ENCODE measurements around the gene THBS2. TPM values are rescaled to one million over a fixed set of nuclear protein-coding genes. Genes with fewer than 3 reads are reported as not detected.
A peak's percentile ranks its signal among the peaks of the same experiment; 100 is the strongest.

Gene THBS2
- total RNA-seq, 1 donor from 2014 or later = 135 TPM

- FAIRE-seq (no peak), DNase-seq (ENCODE audit: low read depth) (no peak)
- H3K9me3 Mint-ChIP-seq (ENCODE audit: unreplicated experiment) = peaks cover 3% of the 10 kb centered on the region
- Histone ChIP-seq H3K4me3 (ENCODE audit: insufficient read depth, low read depth, low read length) (no peak overlapping the region), H4K20me1 (ENCODE audit: insufficient read depth, low read length) (peaks cover 54% of the 10 kb centered on the region), H2AFZ (ENCODE audit: low read depth, low read length) (no peak overlapping the region), H3K36me3 (ENCODE audit: insufficient read depth, low read length) (peaks cover 24% of the 10 kb centered on the region), H3K27ac (ENCODE audit: low read depth, low read length) (no peak overlapping the region), H3K79me2 (ENCODE audit: insufficient read depth, low read length) (peaks cover 34% of the 10 kb centered on the region), H3K9ac (ENCODE audit: low read length) (no peak overlapping the region), H3K4me2 (ENCODE audit: low read length) (no peak overlapping the region), H3K27me3 (ENCODE audit: insufficient read depth, low read length) (no peaks in the 10 kb centered on the region), H3K4me1 (ENCODE audit: insufficient read depth, low read length) (peaks cover 18% of the 10 kb centered on the region), H3K9me3 (ENCODE audit: insufficient read depth, low read depth, low read length) (no peaks in the 10 kb centered on the region)
- TF ChIP-seq, protein P1, sequence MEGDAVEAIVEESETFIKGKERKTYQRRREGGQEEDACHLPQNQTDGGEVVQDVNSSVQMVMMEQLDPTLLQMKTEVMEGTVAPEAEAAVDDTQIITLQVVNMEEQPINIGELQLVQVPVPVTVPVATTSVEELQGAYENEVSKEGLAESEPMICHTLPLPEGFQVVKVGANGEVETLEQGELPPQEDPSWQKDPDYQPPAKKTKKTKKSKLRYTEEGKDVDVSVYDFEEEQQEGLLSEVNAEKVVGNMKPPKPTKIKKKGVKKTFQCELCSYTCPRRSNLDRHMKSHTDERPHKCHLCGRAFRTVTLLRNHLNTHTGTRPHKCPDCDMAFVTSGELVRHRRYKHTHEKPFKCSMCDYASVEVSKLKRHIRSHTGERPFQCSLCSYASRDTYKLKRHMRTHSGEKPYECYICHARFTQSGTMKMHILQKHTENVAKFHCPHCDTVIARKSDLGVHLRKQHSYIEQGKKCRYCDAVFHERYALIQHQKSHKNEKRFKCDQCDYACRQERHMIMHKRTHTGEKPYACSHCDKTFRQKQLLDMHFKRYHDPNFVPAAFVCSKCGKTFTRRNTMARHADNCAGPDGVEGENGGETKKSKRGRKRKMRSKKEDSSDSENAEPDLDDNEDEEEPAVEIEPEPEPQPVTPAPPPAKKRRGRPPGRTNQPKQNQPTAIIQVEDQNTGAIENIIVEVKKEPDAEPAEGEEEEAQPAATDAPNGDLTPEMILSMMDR (IDR thresholded peaks at IDR 0.05; ENCODE audit: insufficient read depth, low read depth, low read length) = no peak
- no peak for TF ChIP-seq EZH2 (IDR thresholded peaks at IDR 0.05; ENCODE audit: insufficient read depth, low read length)
- no peak overlapping the region for H3K4me3 Mint-ChIP-seq (ENCODE audit: unreplicated experiment)
- peaks cover 4% of the 10 kb centered on the region for H3K27me3 Mint-ChIP-seq (ENCODE audit: low read depth, unreplicated experiment)
- peaks cover 34% of the 10 kb centered on the region for H3K36me3 Mint-ChIP-seq (ENCODE audit: low read depth, unreplicated experiment)
- no peak overlapping the region for H3K27ac Mint-ChIP-seq (ENCODE audit: unreplicated experiment)
- H3K4me1 Mint-ChIP-seq (ENCODE audit: low read depth, unreplicated experiment) = peaks cover 11% of the 10 kb centered on the region
Measured at GRCh38 chr6:169249057-169249456, 4.6 kb downstream of the THBS2 start.

DNA sequence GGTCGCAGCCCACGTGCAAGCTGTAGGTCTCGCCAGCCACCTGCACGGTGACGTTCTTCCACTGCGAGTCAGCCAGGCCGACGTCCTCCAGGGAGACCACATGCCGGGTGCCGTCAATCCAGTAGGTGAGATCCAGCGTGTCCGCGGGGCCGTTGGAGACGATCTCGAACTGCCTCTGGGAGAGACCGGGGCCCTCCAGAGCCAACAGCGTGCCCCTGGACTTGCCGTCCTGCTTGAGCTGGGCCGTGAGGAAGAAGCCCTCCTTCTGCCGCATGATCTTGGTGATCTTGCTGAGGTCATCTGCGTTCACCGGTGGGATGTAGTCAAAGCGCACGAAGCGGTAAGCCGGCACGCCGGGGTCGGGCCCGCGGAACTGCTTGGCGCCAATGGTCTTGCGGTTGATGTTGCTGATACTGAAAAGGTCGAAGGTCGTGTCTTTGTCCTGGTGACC, 5.1 kb downstream of the THBS2 start:
- no peak for FAIRE-seq

DNA sequence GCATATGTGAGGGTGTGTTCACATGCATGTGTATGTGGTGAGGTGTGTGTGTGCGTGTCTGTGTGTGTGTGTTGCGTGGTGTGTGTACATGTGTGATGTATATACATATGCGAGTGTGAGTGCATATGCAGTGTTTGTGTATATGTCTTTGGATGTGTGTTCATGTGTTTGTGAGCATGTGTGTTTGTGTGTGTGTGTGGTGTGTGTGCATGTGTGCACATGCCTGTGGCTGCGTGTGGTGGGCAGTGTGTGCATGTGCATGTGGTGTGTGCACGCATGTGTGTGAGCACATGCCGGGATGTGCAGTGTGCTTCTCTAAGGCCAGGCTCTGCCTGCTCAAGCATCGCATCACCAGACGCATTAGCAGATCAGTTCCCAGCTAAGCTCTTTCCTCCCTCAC, 5.7 kb downstream of the THBS2 start:
- no peak overlapping the region for H3K27ac Mint-ChIP-seq (ENCODE audit: unreplicated experiment)
- no peak overlapping the region for H3K4me3 Mint-ChIP-seq (ENCODE audit: unreplicated experiment)
- FAIRE-seq = no peak
- peaks cover 11% of the 10 kb centered on the region for H3K4me1 Mint-ChIP-seq (ENCODE audit: low read depth, unreplicated experiment)
- H4K20me1 ChIP-seq (ENCODE audit: insufficient read depth, low read length) = peaks cover 58% of the 10 kb centered on the region
- no peaks in the 10 kb centered on the region for H3K9me3 ChIP-seq (ENCODE audit: insufficient read depth, low read depth, low read length)
- H3K36me3 ChIP-seq (ENCODE audit: insufficient read depth, low read length) = peaks cover 28% of the 10 kb centered on the region
- H3K9me3 Mint-ChIP-seq (ENCODE audit: unreplicated experiment) = peaks cover 3% of the 10 kb centered on the region
- peak; percentile 26 for DNase-seq (ENCODE audit: low read depth)
- TF ChIP-seq, protein P1 (IDR thresholded peaks at IDR 0.05; ENCODE audit: insufficient read depth, low read depth, low read length) = no peak
- no peak for TF ChIP-seq EZH2 (IDR thresholded peaks at IDR 0.05; ENCODE audit: insufficient read depth, low read length)
- no peak overlapping the region for H3K9ac ChIP-seq (ENCODE audit: low read length)
- H3K36me3 Mint-ChIP-seq (ENCODE audit: low read depth, unreplicated experiment) = peaks cover 34% of the 10 kb centered on the region
- H3K27me3 Mint-ChIP-seq (ENCODE audit: low read depth, unreplicated experiment) = peaks cover 4% of the 10 kb centered on the region
- H3K79me2 ChIP-seq (ENCODE audit: insufficient read depth, low read length) = peaks cover 33% of the 10 kb centered on the region
- H2AFZ ChIP-seq (ENCODE audit: low read depth, low read length) = no peak overlapping the region
- no peak overlapping the region for H3K4me2 ChIP-seq (ENCODE audit: low read length)
- H3K27me3 ChIP-seq (ENCODE audit: insufficient read depth, low read length) = no peaks in the 10 kb centered on the region
- no peak overlapping the region for H3K4me3 ChIP-seq (ENCODE audit: insufficient read depth, low read depth, low read length)
- H3K4me1 ChIP-seq (ENCODE audit: insufficient read depth, low read length) = peaks cover 12% of the 10 kb centered on the region
- no peak overlapping the region for H3K27ac ChIP-seq (ENCODE audit: low read depth, low read length)

More for the DNA sequence above, 5.1 kb downstream of the THBS2 start:
- DNase-seq (ENCODE audit: low read depth) = no peak
- Mint-ChIP-seq H3K4me3 (ENCODE audit: unreplicated experiment) (no peak overlapping the region), H3K36me3 (ENCODE audit: low read depth, unreplicated experiment) (peaks cover 34% of the 10 kb centered on the region), H3K27me3 (ENCODE audit: low read depth, unreplicated experiment) (peaks cover 4% of the 10 kb centered on the region), H3K27ac (ENCODE audit: unreplicated experiment) (no peak overlapping the region), H3K4me1 (ENCODE audit: low read depth, unreplicated experiment) (peaks cover 11% of the 10 kb centered on the region), H3K9me3 (ENCODE audit: unreplicated experiment) (peaks cover 3% of the 10 kb centered on the region)
- Histone ChIP-seq H3K4me3 (ENCODE audit: insufficient read depth, low read depth, low read length) (no peak overlapping the region), H3K27me3 (ENCODE audit: insufficient read depth, low read length) (no peaks in the 10 kb centered on the region), H3K79me2 (ENCODE audit: insufficient read depth, low read length) (peaks cover 34% of the 10 kb centered on the region), H3K4me2 (ENCODE audit: low read length) (no peak overlapping the region), H4K20me1 (ENCODE audit: insufficient read depth, low read length) (peaks cover 54% of the 10 kb centered on the region), H3K9me3 (ENCODE audit: insufficient read depth, low read depth, low read length) (no peaks in the 10 kb centered on the region), H3K36me3 (ENCODE audit: insufficient read depth, low read length) (peaks cover 28% of the 10 kb centered on the region), H3K27ac (ENCODE audit: low read depth, low read length) (no peak overlapping the region), H3K4me1 (ENCODE audit: insufficient read depth, low read length) (peaks cover 13% of the 10 kb centered on the region), H3K9ac (ENCODE audit: low read length) (no peak overlapping the region), H2AFZ (ENCODE audit: low read depth, low read length) (no peak overlapping the region)
- TF ChIP-seq, protein P1 (IDR thresholded peaks at IDR 0.05; ENCODE audit: insufficient read depth, low read depth, low read length) = no peak
- TF ChIP-seq EZH2 (IDR thresholded peaks at IDR 0.05; ENCODE audit: insufficient read depth, low read length) = no peak
